T-helper 1 cell treated with Interleukin-12 subunit alpha and Interleukin-12 subunit beta and Interleukin-4 antibody, amounts not matched to agents 30 ng/mL and 1 ng/mL, for 36 hours (primary cell): ENCODE data around the gene CFAP54. TPM values are rescaled to one million over a fixed set of nuclear protein-coding genes. Genes with fewer than 3 reads are reported as not detected.

ENCODE experiments used
- intact Hi-C: fragments of 100-400 bp; cut with micrococcal nuclease; formaldehyde crosslinking; loops from one replicate; pipeline ENCODE4 v1.15.1; 2024
- total RNA-seq: library from RNA; stranded (reverse); gene quantifications from 2 replicates; pipeline ENCODE4 v1.2.3, GENCODE V29; 2022

CFAP54 gene
- total RNA-seq, 1 donor from 2014 or later: 0.25 TPM

DNA sequence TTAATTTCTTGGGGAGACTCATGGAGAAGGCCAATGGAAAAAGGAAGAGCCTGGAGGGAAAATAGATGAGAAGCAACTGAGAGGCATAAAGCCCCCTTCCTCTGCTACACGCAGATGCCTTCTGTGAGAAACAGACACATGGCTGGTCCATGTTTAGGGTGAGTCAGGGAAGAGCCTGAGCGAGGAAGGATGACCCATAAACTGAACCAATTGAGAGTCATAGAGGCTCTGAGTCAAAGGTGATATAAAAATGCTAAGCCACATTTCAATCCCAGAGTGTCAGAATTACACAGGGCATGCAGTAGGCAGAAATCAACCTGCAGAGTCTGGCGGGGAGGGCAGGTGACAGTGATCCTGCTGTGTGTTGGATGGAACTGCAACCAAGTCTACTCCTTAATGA is 387.6 kb downstream of the CFAP54 start:
- intact Hi-C loops: no loop called here

DNA sequence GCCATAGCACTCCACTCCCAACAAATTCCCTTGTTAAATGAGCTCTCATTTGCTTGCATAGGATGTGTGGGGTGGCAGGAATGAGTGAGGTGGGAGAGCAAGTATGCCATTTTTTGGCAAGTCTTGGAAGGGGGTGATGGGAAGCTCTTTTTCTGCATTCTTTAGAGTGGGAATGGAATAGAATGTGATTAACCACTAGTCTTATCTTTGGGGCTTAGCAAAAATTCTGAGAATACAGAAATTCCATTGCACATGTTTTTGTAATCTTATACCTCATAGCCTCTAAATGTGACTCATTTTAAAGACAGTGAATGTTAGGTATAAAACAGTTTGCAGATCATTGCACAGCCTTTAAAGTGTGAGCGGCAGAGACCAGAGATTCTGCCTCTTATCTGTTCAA is 389.3 kb downstream of the CFAP54 start:
- intact Hi-C loops: no loop called here

DNA sequence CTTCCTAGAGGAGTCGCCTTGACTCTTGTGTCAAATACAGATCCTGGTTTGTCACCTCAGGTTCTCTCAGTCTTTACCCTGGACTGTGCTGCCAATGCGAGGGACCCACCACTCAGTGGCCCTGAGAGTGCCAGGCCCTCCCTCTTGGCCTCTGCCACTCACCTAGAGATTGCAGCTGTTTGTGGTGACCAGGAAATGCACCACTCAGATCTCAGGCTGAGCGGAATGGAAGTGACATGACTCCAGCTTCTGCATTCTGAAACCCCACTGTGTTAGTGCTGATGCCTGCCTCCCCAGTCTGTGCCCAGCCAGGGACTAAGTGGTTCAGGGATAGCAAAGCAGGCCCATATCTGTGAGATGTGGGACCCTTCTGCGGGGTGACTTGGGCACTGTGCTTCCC is 389.9 kb downstream of the CFAP54 start:
- intact Hi-C loops: no loop called here

DNA sequence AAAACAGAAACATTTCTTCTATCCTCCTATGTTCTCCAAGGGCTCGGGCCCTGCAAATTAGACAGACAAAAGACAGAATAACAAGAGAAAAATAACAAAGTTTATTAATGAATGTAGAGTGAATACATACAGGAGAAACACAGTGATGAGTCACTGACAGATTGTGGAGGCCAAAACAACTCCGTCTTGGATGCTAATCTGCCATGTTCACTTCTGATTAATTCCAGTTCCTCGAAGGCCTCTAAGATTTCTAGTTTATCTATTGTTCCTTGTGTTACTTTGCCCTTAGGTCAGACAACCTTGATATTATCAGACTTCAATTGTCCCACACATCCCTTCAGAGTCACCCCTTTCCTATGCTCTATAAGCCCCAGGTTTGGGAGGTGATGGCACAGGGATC is 390.8 kb downstream of the CFAP54 start:
- intact Hi-C loops: no loop called here

DNA sequence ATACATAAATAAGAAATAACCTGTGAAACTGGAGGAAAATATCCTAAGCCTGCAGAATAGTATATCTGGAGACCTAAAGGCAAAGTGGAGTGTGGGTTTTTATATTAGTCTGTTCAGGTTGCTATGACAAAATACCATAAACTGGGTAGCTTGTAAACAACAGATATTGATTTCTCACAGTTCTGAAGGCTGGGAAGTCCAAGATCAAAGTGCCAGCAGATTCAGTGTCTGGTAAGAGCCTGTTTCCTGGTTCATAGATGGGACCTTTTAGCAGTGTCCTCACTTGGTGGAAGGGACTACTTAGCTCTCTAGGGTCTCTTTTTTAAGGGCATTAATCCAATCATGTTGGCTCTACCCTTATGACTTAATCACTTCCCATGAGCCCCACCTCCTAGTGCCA is 392.2 kb downstream of the CFAP54 start:
- intact Hi-C loops: no loop called here

DNA sequence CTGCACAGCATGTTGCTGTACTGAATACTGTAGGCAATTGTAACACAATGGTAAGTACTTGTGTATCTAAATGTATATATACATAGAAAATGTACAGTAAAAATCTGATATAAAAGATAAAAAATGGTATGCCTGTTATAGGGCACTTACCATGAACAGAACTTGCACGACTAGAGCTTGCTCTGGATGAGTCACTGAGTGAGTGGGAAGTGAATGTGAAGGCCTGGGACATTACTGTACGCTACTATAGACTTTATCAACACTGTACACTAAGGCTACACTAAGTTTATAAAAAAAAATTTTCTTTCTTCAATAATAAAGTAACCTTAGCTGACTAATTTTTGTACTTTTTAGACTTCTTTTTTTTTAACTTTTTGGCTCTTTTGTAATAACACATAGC is 393.5 kb downstream of the CFAP54 start:
- intact Hi-C loops: no loop called here

DNA sequence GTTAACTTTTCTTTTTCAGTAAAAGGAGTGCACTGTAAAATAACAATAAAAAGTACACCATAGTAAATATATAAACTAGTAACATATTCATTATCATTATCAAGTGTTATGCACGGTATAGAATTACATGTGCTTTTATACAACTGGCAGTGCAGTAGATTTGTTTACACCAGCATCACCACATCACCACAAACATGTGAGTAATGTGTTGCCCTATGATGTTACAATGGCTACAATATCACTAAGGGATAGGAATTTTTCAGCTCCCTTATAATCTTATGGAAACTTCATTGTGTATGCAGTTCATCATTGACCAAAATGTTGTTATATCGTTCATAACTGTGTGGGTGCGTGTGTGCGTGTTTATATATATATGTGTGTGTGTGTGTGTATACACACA is 394.2 kb downstream of the CFAP54 start:
- intact Hi-C loops: no loop called here

DNA sequence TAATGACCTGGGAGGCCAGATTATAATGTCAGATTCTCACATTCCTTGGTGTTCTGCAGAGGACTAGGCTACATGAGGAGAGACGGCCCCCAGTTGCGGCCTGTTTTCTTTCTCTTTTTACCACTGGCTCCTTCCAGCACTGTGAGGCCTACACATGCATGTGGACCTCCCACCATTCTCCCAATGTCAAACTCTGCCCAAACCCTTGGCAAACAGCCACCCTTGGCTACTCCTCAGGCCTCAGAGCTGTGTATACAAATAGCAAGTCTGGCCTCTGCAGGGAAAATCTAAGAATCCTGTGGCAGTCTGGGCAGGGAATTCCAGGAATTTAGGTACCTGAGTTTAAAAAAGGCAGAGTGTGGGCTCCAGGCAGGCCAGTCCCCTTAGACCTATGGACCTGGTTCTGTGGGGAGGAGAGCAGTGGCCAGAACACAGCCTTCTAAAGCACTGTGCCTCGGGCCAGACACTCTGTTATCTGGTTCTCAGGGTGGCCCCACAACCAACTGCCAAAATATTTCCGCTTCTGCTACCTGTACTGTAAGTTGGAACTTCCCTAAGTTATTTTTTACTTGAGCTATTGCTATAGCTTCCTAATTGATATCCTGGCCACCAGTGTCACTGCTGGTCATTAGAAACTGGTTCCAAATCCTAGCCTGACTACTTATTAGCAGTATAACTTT is 397.8 kb downstream of the CFAP54 start:
- intact Hi-C loops: no loop called here

DNA sequence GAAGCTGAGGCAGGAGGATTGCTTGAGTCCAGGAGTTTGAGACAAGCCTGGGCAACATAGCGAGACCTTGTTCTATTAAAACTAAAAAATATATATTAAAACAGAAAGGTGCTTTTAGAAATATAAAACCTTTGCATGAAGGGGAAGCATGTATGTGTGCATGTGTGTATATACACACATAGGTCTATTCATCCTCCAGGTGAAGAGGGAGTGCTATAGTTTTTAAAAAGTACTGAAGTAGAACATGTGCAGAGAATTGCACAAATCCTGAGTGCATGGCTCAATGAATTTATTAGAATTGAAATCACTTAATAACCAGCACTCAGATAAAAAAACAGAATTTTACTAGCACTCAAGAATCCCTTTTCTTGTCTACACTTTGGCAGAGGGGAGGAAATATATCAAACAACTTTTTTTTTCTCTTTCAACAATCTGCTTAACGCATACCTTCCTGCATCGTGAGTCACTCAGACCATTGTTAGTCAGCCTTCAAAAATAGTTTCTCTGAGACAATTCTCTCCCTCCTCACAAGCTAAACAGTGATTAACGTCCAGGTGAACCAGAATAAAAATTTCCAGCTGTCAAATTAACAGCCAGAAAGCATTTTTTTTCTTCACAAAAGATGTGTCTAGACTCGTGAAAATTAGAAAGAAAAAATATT is 400.0 kb downstream of the CFAP54 start:
- intact Hi-C loops: no loop called here

DNA sequence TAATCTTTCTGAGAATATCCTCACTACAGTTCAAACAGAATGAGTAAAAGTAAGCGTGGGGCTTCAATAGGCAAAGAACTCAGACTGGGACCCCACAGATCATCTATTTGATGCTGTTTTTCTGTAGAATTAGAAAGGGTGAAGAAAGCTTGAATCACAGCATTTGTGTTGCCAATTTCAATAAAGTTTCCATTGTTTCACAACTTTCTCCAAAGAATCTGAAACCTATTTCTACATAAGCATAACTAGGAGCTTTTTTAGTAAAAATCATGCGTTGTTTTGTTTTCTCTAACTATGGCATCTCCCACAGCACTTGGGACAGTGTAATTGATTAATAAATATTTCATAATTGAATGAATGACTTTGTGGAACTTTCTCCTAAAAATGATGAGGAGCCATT is 401.0 kb downstream of the CFAP54 start:
- intact Hi-C loops: no loop called here

DNA sequence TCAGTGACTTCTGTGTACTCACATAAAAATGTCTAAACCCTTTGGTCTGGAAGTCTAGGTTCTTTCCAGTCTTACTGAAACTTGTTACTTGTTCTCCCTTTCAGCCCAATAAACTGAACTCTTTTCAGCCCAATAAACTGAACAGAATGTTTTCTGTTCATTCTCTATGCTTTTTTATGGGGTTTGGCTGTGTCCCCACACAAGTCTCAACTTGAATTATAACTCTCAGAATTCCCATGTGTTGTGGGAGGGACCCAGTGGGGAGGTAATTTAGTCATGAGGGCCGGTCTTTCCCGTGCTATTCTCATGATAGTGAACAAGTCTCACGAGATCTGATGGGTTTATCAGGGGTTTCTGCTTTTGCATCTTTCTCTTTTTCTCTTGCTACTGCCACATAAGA is 402.7 kb downstream of the CFAP54 start:
- intact Hi-C loops: no loop called here

DNA sequence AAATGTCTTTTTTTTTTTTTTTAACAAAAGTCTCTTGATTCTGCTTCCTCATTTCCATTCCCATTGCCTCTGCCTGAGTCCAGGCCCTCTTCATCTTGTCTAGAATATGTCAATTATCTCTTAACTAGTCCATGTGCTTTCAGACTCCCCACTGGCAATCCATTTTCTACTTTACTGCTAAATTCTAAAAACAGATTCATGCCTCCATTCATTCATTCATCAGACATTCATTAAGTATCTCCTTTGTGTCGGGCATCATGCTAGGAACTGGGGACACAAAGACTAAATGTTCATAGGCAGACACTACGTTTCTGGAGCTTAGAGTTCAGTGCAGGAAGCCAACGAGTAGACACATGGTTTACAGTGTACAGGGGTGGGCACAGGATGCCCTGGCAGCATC is 408.0 kb downstream of the CFAP54 start:
- intact Hi-C loops: no loop called here

DNA sequence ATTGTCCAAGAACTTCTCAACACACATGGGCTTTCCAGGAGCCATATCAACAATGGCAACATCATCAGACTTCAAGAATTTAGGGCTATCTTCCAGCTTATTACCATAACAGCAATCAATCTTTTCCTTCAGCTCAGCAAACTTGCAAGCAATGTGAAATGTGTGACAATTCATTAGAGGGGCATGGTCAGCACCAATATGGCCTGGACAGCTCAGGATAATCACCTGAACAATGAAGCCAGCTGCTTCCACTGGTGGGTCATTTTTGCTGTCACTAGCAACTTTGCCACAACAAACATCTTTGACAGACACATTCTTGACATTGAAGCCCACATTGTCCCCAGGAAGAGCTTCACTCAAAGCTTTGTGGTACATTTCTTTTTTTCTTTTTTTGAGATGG is 411.8 kb downstream of the CFAP54 start:
- intact Hi-C loops: no loop called here

DNA sequence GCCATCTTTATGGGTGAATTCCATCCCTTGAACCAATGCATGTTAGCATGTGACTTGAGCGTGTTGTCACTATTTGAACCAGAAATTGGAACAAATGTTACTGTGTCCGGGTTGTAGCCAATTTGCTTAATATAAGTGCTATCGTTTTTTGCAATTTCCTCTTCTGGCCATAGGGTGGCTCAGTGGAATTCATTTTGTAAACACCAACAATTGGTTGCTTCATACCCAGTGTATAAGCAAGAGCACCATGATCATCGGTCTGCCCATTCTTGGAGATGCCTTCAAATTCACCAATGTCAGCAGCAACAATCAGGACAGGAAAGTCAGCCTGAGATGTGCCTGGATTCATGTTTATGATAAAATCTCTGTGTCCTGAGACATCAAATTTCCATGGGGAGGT is 412.7 kb downstream of the CFAP54 start:
- intact Hi-C loops: loop anchor here (1.0 to 2.0 kb wide), 2 partner anchors 84 to 407 kb away; no protein-coding TSS in a partner anchor

DNA sequence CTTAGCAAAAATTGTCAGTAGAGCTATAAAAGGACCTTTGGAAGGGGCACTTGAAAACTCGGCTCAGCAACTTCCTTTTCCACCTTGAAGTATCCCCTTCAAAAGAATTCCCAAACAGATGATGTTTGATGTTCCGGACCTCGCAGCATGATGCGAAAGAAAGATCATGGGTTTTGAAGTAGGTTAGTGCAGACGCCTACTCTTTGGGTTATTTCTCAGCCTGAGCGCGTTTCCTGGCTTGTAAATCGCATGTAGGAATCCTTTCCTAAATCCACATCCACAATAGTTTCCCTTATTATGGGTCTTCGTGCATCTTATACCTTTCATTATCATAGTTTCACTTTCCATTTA is 417.1 kb downstream of the CFAP54 start:
- intact Hi-C loops: loop anchor here (1.0 to 5.0 kb wide), 14 partner anchors 79 to 1964 kb away; partner anchors contain the start of genes AMDHD1, CCDC38, FGD6 and METAP2

DNA sequence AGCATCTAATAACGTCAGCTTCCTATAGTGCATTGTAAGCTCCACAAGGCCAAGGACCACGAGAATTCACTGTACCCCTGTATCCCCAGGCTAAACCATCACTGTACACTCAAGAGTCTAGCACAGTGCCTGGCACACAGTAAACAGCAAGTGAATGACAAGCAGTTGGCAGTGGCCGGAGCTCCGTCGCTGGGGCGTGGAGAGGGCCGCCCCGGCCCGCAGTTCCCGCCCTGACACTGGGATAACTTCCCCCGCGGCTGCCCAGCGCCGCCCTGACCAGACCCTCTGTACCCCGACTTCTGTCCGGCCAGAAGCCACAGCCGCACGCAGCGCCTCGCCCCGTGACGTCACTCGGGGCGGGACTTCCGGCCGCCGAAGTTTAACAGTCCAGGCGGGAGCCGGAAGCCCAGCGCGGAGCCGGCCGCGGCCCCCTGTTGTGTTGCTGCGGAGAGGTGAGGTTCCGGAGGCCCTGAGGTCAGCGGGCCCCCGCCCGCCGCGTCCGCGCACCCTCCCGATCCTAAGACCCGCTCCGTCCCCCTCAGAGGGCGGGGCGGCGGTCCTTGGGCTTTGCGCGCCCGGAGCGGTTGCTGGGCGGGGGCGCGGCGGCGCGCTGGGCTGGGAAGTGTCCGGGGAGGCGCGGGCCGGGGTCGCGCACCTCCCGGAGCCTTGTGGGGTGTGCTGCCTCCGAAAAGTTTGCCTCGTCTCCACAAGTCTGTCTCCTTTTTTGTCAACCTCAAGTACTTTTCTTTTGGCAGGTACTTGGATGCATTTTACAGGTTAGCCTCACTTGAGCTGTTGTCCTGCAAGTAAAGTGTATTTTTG is 417.7 kb downstream of the CFAP54 start, which contains the start of gene NEDD1:
Gene NEDD1 (plus strand): TSS at position 409 of the 822 bp plus-strand sequence. CDS start 2,503 bp downstream, outside the sequence.
- intact Hi-C loops: loop anchor here (1.0 to 5.0 kb wide), 21 partner anchors 12 to 1964 kb away; partner anchors contain the start of genes AMDHD1, APAF1, CCDC38 and CDK17

DNA sequence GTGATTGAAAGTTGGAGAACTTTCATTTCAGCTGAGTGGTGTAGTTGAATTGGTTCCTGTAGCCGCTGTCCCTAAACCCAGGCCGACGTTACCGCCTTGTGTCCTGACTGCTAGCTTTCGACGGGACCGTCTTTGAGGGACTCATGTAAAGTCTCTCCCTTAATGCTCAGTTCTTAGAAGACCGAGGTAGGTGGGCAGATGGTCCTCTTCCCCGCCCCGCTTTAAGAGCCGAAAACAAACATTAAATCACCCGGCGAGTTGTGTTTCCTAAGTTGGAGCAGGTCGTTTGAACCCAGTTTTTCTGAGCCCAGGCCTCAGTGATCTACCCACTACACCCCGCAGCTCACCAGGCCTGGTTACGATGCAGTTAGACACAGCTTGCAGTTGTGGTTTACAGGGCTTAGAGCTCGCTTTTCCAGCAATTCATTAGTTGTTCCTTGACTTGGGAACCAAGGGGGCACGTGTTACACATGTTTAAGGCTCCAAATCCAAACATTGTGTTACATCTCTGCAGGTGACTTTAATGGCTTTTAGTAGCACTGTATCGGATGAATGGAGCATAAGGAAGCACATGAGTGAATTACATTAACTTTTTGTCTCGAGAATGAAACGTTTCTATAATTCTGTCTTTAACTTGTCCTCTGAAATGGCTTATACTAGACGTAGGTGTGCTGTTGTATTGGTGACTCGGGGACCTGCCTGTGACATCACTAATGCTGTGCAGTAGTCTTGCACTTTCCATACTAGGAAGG is 418.5 kb downstream of the CFAP54 start:
- intact Hi-C loops: loop anchor here (1.0 to 5.0 kb wide), 22 partner anchors 11 to 1965 kb away; partner anchors contain the start of genes AMDHD1, APAF1, CCDC38 and CDK17

DNA sequence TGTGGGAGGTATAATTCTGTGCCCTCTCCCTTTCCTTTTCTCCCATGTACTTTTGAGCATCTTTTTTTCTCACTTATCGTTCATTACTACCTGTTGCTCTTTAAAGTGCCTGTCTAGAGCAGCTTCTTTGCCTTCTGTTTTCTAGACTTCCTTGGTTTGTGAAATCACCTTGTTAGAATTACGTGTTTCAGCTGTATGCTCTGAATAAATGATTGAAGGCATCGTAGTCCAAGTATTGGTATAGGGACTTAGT is 419.0 kb downstream of the CFAP54 start:
- intact Hi-C loops: loop anchor here (1.0 to 5.0 kb wide), 7 partner anchors 36 to 1906 kb away; partner anchors contain the start of genes FGD6, LTA4H, NDUFA12 and VEZT

DNA sequence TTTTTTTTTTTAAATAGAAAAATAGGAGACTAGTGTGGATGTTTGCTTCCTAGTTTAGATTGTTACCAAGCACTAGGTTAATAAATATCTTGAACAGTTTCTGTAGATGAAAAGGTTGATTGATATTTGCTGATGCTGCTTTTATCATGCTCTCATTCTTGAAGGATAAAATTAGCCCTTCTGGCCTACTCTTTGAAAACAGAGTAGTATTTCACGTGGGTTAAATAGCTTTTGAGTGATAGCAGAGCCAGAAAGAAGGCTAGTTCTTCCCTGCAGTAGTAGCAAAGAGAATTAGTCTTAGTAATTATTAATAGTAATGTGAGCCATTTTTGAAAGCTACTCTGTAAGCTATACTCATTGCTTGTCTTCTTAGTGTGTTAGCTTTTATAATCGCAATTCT is 422.9 kb downstream of the CFAP54 start:
- intact Hi-C loops: no loop called here

DNA sequence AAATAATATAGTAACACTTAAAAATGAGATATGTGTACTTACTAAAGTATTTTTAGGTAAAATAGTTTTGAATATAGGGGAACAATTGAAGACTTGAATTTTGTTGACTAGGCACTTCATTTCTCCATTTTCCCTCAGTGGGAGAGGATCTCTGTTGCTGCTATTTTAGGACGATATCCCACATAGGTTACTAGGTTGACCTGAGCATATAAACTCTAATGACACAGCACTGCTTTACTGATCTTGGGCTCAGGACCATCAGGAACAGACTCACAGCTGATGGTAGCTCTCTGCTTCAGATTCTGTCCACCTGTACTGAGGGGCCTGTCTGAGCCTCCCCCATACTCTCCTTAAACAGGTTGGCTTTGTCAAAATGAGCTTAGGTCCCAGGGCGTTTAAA is 423.6 kb downstream of the CFAP54 start:
- intact Hi-C loops: no loop called here

DNA sequence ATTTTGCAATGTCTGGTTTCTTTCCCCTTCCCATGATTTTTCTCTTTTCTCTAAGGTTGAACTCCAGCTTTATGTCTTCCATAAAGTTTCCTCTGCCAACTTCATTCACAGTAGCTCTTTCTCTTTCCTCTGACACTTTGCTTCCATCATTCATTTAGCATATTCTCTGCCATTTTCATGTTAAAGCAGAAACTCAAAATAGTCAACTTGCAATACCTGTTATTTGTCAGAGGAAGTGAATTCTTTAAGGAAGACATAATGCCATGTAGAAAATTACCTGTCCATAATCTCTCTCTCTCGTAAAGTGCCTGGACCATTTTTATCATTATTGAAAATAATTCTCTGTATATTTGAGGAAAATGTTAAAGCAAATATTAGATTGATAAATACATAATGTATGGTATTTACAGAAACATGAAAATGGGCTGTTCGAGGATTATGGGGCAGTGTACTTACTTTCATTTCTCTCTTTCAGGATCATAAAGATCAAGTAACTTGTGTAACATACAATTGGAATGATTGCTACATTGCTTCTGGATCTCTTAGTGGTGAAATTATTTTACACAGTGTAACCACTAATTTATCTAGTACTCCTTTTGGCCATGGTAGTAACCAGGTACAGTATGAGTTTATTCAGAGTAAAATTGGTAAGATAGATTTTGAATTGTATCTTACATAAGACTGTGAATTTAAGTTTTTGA is 430.3 kb downstream of the CFAP54 start:
- intact Hi-C loops: loop anchor here (1.0 kb wide), 1 partner anchor 12 kb away; the partner anchor contains the start of gene NEDD1
